Suprapubic skin (tissue), 3 donors: Measurements from ENCODE around the gene SPAG9.

Source experiments
- POLR2AphosphoS5 ChIP-seq, 3 donors: sonication (generic); formaldehyde crosslinking; IDR thresholded peaks; one replicate each; pipeline ENCODE4 v1.6.1; 2017; ENCODE audit warnings: antibody characterized with exemption in 3 of 3
- TF ChIP-seq, protein P1 (sequence below), 2 donors: fragments of 200-600 bp in 1 of 2; fragments of 450-650 bp in 1 of 2; sonication (generic) in 1 of 2; IDR thresholded peaks; one replicate each; pipeline ENCODE4 v1.5.1; 2016 to 2019; ENCODE audit warnings: antibody characterized with exemption in 2 of 2, mild to moderate bottlenecking in 1 of 2, moderate library complexity in 1 of 2

- TF ChIP-seq, protein P1, sequence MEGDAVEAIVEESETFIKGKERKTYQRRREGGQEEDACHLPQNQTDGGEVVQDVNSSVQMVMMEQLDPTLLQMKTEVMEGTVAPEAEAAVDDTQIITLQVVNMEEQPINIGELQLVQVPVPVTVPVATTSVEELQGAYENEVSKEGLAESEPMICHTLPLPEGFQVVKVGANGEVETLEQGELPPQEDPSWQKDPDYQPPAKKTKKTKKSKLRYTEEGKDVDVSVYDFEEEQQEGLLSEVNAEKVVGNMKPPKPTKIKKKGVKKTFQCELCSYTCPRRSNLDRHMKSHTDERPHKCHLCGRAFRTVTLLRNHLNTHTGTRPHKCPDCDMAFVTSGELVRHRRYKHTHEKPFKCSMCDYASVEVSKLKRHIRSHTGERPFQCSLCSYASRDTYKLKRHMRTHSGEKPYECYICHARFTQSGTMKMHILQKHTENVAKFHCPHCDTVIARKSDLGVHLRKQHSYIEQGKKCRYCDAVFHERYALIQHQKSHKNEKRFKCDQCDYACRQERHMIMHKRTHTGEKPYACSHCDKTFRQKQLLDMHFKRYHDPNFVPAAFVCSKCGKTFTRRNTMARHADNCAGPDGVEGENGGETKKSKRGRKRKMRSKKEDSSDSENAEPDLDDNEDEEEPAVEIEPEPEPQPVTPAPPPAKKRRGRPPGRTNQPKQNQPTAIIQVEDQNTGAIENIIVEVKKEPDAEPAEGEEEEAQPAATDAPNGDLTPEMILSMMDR (IDR thresholded peaks at IDR 0.05): no peak
- no peak for TF ChIP-seq POLR2AphosphoS5 (IDR thresholded peaks at IDR 0.05)
Measured at GRCh38 chr17:51044976-51045375, 75.7 kb downstream of the SPAG9 start.
